Thyroid gland (tissue), 4 donors: ENCODE measurements around the gene SYNGAP1. TPM values are rescaled to one million over a fixed set of nuclear protein-coding genes. Genes with fewer than 3 reads are reported as not detected.

ENCODE experiments used
- DNase-seq, 2 donors: peaks; one replicate each; pipeline ENCODE4 v3.0.0-alpha.2; 2019
- H3K27ac ChIP-seq, 3 donors: fragments of 200-600 bp; sonication (generic); 1 replicate in 2 of 3; 2 replicates in 1 of 3; pipeline ENCODE4 v1.5.1; 2016 to 2019; ENCODE audit warnings: mild to moderate bottlenecking in 1 of 3, moderate library complexity in 1 of 3
- H3K27me3 ChIP-seq: fragments of 200-600 bp; sonication (generic); one replicate; pipeline ENCODE4 v1.5.1; 2019
- H3K36me3 ChIP-seq, 2 donors: fragments of 200-600 bp; sonication (generic); one replicate each; pipeline ENCODE4 v1.5.1; 2016 to 2019
- H3K4me1 ChIP-seq, 2 donors: fragments of 200-600 bp; sonication (generic); one replicate each; pipeline ENCODE4 v1.5.1; 2017 to 2019
- H3K4me3 ChIP-seq, 3 donors: fragments of 200-600 bp; sonication (generic); replicated peaks in 1 of 3; 1 replicate in 2 of 3; 2 replicates in 1 of 3; pipeline ENCODE4 v1.5.1; 2016; ENCODE audit warnings: mild to moderate bottlenecking in 1 of 3
- H3K9me3 ChIP-seq: fragments of 200-600 bp; sonication (generic); one replicate; pipeline ENCODE4 v1.5.1; 2017
- POLR2A ChIP-seq, 2 donors: fragments of 450-650 bp; IDR thresholded peaks; one replicate each; pipeline ENCODE4 v1.6.1; 2017; ENCODE audit warnings: antibody characterized with exemption in 2 of 2, mild to moderate bottlenecking in 2 of 2, moderate library complexity in 1 of 2
- WGBS, 2 donors: methylation state at CpG; one replicate each; pipeline ENCODE4 v1.1.5; 2017; 5-methylcytosine and 5-hydroxymethylcytosine counted together
- intact Hi-C: fragments of 100-400 bp; cut with DNase I; formaldehyde crosslinking; loops from one replicate; pipeline ENCODE4 v1.15.1; 2023
- total RNA-seq, 4 donors: library from RNA; depleted of rRNA; stranded (reverse); fragments of >200 nt; gene quantifications; one replicate each; pipeline ENCODE4 v1.2.3, GENCODE V29; 2016
- TF ChIP-seq, protein P1 (sequence below), 6 experiments: fragments of 200-600 bp in 3 of 6; fragments of 450-650 bp in 3 of 6; sonication (generic) in 3 of 6; IDR thresholded peaks; one replicate each; pipeline ENCODE4 v1.5.1; 2016 to 2019; ENCODE audit warnings: antibody characterized with exemption in 6 of 6, mild to moderate bottlenecking in 2 of 6, inconsistent platforms in 1 of 6, moderate library complexity in 1 of 6

The SYNGAP1 gene
- total RNA-seq, 4 donors from 2014 or later, result 10.0 to 15.3 (median 12.2) TPM

DNA sequence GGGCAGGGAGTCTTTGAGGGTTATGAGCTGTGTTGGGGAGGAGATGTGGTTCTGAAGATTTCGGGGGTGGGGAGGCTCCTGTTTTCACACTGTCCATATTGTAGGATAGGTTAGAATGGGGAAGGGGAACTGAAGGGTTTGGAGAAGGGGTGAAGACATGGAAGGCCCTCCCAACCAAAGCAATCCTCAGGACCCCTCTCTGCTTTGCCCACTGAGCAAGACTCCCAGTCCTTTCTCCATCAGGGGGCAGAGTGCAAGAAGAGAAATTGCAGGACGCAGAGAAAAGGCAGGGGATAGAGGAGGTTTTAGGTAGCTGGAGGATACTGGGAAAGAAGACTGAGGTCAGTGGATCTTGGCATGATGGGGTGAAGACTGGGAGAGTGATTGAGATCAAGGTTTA, 3.9 kb downstream of the SYNGAP1 start:
- Histone ChIP-seq H3K4me3 (no peak overlapping the region), H3K36me3 (no peaks in the 10 kb centered on the region), H3K4me1 (peaks cover 26 to 40% of the 10 kb centered on the region in 2 donors), H3K9me3 (no peaks in the 10 kb centered on the region), H3K27ac (no peak overlapping the region), H3K27me3 (no peaks in the 10 kb centered on the region)
- TF ChIP-seq, protein P1, sequence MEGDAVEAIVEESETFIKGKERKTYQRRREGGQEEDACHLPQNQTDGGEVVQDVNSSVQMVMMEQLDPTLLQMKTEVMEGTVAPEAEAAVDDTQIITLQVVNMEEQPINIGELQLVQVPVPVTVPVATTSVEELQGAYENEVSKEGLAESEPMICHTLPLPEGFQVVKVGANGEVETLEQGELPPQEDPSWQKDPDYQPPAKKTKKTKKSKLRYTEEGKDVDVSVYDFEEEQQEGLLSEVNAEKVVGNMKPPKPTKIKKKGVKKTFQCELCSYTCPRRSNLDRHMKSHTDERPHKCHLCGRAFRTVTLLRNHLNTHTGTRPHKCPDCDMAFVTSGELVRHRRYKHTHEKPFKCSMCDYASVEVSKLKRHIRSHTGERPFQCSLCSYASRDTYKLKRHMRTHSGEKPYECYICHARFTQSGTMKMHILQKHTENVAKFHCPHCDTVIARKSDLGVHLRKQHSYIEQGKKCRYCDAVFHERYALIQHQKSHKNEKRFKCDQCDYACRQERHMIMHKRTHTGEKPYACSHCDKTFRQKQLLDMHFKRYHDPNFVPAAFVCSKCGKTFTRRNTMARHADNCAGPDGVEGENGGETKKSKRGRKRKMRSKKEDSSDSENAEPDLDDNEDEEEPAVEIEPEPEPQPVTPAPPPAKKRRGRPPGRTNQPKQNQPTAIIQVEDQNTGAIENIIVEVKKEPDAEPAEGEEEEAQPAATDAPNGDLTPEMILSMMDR (IDR thresholded peaks at IDR 0.05), result no peak
- TF ChIP-seq POLR2A (IDR thresholded peaks at IDR 0.05), result no peak
- 91 to 95% methylated on average over 2 of the region's 2 CpGs for WGBS, 2 donors
- no peak for DNase-seq
- intact Hi-C loops, result loop anchor here (10.0 kb wide), 1 partner anchor 219 kb away; the partner anchor contains the start of genes HSD17B8, RING1, RXRB and SLC39A7

DNA sequence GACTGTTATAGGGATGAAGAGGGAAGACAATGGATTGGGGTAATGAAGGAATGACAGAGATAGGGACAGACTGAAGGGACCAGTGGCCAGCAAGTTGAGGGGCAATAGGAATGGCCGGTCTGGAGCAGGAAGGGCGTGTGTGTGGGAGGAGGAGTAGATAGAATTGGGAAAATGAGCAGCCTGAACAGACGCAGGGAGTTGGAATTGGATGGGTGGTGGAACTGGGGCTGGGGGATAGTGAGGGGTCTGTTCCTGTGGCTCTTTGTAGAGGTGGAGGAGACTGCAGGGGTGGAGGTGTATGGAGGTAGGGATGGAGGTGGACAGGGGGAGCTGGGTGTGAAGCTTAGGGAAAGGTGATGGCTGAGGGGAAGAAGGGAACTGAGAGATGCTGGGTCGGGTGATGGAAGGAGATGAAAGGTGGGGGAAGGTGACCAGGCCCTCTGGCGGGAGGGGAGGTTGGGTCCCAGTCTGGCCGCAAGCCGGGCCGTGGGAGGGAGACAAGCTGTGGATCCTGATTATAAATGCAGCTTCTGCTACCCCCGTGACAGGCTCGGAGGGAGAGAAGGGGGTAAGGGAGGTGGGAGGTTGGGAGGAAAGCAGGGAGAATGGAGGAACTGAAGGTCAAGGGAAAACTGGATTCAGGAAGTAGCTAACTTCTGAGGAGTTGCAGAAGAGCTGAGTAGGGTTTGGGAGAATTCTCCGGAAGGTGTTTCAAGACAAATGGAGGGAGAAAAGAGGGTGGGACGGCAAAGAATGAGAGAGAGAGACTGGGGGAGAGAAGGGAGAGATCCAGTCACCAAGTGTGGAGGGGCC, 5.2 kb downstream of the SYNGAP1 start:
- intact Hi-C loops, result loop anchor here (10.0 kb wide), 1 partner anchor 220 kb away; the partner anchor contains the start of genes HSD17B8, RING1, RXRB and SLC39A7
- H3K9me3 ChIP-seq, result no peaks in the 10 kb centered on the region
- H3K4me3 ChIP-seq, result peak overlapping the region; percentile 24 to 59 (median 53)
- peaks cover 26 to 29% of the 10 kb centered on the region in 2 donors for H3K4me1 ChIP-seq
- TF ChIP-seq POLR2A (IDR thresholded peaks at IDR 0.05), result no peak
- TF ChIP-seq, protein P1 (IDR thresholded peaks at IDR 0.05), result no peak
- WGBS, 2 donors, result 17 to 19% methylated on average over 12 of the region's 12 CpGs
- peak overlapping the region; percentile 95 to 98 (median 95) for H3K27ac ChIP-seq
- DNase-seq, result peak; percentile 12 to 29
- H3K36me3 ChIP-seq, result no peaks in the 10 kb centered on the region
- no peaks in the 10 kb centered on the region for H3K27me3 ChIP-seq

DNA sequence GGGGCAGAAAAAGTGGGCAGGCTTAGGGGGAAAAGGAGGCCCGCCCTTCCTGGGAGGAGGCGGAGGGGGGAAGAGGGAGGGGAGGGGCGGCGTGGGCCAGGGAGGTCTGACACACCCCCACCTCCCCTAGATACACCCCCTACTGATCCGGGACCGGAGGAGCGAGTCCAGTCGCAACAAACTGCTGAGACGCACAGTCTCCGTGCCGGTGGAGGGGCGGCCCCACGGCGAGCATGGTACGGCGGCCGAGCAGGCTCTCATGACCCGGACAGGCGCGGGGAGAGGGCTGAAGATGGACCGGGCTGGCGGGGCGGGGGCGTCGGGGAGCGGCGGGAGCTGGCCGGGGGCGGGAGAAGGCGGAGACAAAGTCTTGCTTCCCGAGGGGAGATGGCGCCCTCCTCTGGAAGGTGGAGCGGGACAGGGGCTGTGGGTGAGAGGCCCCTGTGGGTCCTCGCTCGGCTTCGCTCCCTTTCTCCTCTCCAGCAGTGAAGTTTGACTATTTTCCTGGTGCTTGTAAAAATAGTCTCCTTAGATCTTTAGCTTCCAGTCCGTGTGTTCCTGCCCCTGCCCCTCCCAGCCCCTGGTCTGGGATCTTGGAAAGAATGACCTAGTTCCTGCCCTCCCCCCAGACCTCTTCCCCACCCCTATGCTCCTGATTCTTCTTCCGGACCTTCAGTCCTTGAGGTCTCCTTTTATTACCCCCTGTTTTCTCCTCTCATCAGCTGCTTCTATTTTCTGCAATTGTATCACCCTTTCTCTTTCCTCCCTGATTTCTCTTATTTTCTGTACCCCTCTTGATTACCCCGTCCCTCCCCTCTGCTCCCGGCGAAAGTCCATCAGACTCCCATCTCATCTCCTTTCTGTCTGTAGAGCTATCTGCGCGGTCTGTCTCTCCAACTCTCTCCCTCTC, 6.1 kb downstream of the SYNGAP1 start:
- TF ChIP-seq, protein P1 (IDR thresholded peaks at IDR 0.05), result peak in 5 of 6 experiments; percentile 13 to 67 (median 37)
- peak in 1 of 2 donors; percentile 65 for TF ChIP-seq POLR2A (IDR thresholded peaks at IDR 0.05)
- Histone ChIP-seq H3K27ac (peak overlapping the region; percentile 95 to 98 (median 95)), H3K27me3 (no peaks in the 10 kb centered on the region), H3K36me3 (no peaks in the 10 kb centered on the region), H3K4me3 (peak overlapping the region in 2 of 3 donors; percentile 53 to 59), H3K4me1 (peaks cover 26 to 29% of the 10 kb centered on the region in 2 donors), H3K9me3 (no peaks in the 10 kb centered on the region)
- DNase-seq, result peak; percentile 84 to 86
- intact Hi-C loops, result loop anchor here (10.0 kb wide), 1 partner anchor 221 kb away; the partner anchor contains the start of genes HSD17B8, RING1, RXRB and SLC39A7
- 2% methylated on average over 27 to 35 of the region's 43 CpGs for WGBS, 2 donors

DNA sequence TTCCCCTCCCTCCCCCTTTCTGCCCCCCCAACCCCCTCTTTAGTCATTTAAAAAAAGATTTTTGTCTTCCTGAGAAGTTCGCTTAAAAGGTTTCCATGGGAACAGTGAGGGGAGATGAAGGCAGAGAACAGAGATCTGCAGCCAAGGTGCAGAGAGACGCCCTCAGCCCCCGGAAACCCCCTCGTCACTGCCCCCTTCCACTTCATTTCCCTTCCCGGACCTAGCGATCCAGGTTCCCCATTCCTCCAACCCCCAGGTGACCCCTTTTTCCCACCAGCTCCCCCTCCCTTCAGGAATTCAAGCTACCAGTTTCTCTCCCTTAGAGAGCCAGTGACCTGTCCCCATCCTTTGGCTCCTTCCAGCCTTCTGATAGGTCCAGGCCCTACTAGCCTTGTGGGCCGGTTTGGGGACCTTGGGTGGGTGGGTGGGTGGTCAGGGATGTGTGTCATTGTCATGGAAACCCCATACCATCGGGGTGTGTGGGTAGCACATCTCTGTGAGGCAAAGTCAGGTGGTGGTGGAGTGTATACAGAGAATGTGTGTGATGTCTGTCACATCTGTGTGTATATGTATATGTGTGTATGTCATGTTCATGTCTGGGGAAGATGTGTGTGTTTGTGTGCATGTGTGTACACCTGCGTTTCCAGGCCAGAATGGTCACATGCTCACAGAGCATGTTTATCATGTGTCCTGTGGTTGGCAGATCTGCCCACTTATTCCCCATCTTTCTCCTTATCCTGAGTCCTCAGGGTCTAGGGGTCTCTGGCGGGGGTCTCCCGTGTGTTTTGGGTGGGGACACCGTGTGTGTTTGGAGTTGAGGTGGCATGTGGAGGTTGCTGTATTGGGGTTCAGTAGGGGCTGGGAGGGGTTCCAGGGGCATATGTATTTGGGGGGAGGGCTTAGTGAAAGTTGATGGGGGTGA, 7.0 kb downstream of the SYNGAP1 start:
- Histone ChIP-seq H3K4me1 (peaks cover 26 to 34% of the 10 kb centered on the region in 2 donors), H3K4me3 (peak overlapping the region in 1 of 3 donors; percentile 53), H3K9me3 (no peaks in the 10 kb centered on the region), H3K36me3 (no peaks in the 10 kb centered on the region), H3K27ac (peak overlapping the region; percentile 95 to 98 (median 95)), H3K27me3 (no peaks in the 10 kb centered on the region)
- WGBS, 2 donors, result 11 to 14% methylated on average over 11 to 12 of the region's 12 CpGs
- no peak for DNase-seq
- intact Hi-C loops, result loop anchor here (10.0 kb wide), 1 partner anchor 222 kb away; the partner anchor contains the start of genes HSD17B8, RING1, RXRB and SLC39A7
- TF ChIP-seq POLR2A (IDR thresholded peaks at IDR 0.05), result no peak
- TF ChIP-seq, protein P1 (IDR thresholded peaks at IDR 0.05), result no peak
